Embryonic facial prominence (tissue), 1 donor: ENCODE measurements around the gene VPS26A.

Source experiments
- DNase-seq: peaks from one replicate; pipeline ENCODE4 v3.0.0-alpha.2; 2016; ENCODE audit errors: extremely low spot score

Gene VPS26A

GRCh38 chr10:69176823-69177222 lies 52.8 kb downstream of the VPS26A start:
- DNase-seq = no peak

DNA sequence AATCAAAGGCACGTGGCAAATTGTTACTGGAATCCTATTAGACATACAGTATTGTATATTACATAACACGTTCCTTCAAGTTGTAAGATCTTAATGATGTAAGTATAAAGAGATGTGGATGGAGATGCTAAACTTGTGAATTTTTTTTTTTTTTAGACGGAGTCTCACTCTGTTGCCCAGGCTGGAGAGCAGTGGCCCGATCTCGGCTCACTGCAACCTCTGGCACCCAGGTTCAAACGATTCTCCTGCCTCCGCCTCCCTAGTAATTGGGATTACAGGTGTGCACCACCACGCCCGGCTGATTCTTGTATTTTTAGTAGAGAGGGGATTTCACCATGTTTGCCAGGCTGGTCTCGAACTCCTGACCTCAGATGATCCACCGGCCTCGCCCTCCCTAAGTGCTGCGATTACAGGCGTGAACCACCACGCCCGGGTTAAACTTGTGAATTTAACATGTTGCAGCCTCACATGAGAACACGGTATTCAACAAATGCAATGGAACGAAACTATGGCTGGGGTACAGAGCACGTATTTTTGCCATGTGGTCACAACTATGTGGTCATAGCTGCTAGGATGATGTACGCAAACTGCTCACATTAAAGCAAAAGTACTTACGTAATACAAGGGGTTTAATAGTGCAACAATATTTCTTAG lies 55.2 kb downstream of the VPS26A start:
- DNase-seq = no peak

DNA sequence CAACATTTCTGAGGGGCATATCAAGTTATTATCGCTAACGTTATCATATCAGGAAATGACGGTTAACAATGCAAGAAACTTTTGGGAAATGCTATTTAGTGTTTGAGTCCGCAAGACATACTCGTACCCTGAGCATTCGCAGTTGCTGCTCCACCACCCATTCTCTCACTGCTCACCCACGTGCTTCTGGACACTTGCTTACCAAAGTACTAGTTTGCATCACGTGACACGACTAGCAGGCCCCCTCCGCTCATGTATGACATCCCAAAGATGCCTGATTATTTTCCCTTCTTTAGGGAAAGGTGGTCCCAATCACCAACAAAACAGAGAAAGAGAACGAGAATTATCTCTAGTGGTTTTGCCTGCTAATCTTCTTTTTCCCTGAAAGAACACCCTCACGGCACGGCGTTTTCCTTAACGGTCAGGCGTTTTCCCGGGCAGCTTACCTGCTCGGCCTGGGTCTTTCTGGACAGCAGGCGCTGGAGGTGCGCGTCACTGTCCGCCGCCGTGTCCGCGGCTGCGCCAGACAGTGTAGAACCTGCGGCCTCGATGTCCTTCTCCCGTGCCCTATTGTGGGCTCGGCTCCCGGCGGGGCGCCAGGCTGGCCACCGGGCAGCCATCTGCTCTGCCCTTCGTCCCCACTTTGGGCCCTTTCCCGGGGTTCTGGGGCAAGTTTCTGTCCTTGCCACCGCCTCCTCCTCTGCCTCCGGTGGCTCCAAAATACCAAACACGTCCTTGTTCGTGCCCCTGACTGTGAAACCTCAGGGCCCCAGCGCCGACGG lies 56.0 kb downstream of the VPS26A start, which contains the start of gene SUPV3L1:
Gene SUPV3L1, plus strand, starts transcription at position 492 of the 782 bp plus-strand sequence. Its CDS starts 58 bp downstream, at position 550.
- peak; percentile 97 for DNase-seq

DNA sequence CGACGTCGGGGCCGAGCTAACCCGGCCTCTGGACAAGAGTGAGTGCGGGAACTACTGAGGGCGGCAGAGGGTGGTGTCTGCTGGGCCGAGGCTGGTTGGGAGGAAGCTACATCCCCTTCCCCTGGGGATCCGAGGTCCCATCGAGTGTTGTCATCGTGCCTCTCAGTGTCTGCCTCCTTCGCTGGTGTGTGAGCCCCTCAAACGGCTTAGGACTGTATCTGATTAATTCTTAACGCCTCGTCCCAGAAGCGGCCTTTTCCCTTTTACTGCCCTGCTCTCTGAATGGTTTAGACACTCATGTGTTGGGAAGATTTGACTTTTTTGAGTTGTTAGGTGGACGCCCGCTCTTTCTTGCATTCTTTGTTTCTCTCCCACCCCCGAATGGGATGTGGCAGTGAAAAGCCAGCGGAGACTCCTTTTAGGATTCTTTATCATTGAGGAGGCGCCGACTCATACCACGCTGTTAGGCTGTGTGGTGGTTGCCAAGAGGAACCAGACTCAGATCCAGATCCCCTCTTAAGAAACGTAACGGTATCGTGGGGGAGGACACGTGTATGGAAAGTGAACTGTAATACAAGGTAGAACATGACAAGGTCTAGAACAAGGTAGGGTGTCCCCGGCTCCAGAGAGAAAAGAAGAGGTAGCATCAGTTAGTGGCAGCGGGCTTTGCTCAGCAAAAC lies 56.7 kb downstream of the VPS26A start:
- no peak for DNase-seq

DNA sequence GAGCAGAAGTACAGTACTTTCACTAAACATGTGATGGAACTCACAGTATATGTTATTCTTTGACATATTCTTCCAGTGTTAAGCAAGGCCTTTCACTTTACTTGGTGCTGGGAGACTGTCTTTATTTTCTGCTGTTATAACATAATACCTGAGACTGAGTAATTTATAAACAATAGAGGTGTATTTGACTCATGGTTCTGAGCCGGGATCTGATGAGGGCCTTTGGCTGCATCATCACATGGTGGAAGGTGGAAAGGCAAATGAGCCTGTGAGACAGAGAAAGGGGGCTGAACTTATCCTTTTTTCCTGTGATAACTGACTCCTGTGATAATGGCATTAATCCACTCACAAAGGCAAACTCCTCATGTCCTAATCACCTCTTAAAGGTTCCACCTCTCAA lies 57.5 kb downstream of the VPS26A start:
- no peak for DNase-seq

GRCh38 chr10:69182005-69182404 lies 58.0 kb downstream of the VPS26A start:
- no peak for DNase-seq

GRCh38 chr10:69186524-69186923 lies 62.5 kb downstream of the VPS26A start:
- DNase-seq = no peak

- DNase-seq = no peak
Observed at GRCh38 chr10:69201045-69201444, 77.1 kb downstream of the VPS26A start.

DNA sequence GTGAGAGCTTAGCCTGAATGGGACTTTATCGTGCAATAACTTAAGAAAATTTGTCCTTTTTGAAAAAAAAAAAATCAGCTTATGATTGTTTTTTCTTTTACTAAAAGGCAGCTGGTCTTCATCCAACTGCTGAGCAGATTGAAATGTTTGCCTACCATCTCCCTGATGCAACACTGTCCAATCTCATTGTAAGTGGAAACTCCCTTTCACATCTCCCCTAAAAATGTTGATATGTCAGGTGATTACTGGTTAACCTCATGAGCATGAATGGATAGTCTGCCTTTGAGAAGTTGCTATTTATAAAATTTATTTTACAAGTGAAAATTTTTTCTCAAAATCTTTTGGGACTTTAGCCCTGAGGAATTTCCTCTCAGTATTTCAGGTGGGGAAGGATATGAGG lies 78.4 kb downstream of the VPS26A start:
- no peak for DNase-seq

- no peak for DNase-seq
Observed at GRCh38 chr10:69208761-69209160, 84.8 kb downstream of the VPS26A start.

GRCh38 chr10:69209787-69210484 lies 86.0 kb downstream of the VPS26A start:
- no peak for DNase-seq

- no peak for DNase-seq
Observed at GRCh38 chr10:69211104-69211503, 87.1 kb downstream of the VPS26A start.

GRCh38 chr10:69211524-69211923 lies 87.5 kb downstream of the VPS26A start:
- no peak for DNase-seq

DNA sequence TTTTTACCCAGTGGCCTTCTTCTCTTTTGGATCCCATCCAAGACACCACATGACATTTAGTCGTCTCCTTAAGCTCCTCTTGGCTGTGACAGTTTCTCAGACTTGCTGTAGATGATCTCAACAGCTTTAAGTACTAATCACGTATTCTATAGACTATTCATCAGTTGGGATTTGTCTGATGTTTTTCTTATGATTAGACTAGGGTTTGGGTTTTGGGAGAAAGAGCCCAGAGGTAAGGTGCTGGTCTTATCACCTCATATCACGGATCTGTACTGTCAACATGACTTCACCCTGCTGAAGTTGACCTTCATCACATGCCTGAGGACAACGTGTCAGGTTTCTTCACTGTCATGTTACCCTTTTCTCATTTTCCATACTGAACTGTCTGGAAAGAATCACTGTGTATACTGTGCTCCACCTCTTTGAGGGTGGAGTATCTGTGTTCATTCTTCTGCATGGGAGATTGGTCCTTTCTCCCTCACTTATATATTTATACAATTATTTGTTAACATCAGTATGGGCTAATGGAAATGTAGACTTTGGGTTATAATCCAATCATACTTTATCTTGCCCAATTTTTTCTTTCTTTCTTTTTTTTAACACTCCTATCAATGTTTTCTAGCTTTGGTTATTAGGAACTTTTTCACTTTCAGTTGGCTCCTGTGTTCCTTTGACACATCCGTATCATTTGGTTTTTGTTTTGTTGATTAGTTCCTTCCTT lies 89.8 kb downstream of the VPS26A start:
- DNase-seq = no peak

GRCh38 chr10:69214666-69215131 lies 90.7 kb downstream of the VPS26A start:
- no peak for DNase-seq

DNA sequence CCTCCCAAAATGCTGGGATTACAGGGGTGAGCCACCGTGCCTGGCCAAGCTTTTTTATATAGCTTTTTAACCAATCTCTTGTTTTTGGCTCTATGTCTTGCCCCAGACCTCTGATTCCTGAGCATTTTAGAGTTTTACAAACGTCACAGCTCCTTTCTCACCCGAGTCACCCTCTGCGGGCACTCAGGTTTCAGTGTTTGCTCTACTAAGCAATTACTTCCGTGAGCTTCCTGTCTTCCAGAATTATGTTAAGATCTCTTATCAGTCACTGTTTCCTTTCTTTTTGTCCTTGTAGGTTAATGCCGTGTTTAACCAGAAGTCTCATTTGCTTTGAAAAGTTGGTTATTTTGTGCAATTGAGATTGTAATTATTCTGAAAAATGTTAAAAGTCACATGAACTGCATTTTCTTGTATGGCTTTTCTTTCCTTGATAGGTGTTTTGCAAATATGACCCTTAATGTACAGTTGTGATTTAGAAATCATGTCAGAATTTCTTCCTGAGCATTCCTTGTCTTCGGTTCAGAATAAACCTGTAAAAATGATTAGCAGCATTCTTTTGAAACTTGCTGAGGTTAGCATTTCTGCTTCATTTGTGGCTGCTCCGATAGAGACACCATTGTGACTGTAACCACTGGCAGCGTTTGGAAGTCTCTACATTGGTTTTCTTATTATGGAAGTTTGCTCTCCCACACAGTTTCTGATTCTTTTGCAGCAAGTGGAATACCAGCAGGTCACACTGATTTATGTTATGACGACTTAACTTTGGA lies 91.6 kb downstream of the VPS26A start:
- no peak for DNase-seq

GRCh38 chr10:69216577-69217118 lies 92.7 kb downstream of the VPS26A start:
- DNase-seq = no peak

GRCh38 chr10:69217119-69217754 lies 93.3 kb downstream of the VPS26A start:
- DNase-seq = no peak

GRCh38 chr10:69218831-69219230 lies 94.9 kb downstream of the VPS26A start:
- DNase-seq = no peak

DNA sequence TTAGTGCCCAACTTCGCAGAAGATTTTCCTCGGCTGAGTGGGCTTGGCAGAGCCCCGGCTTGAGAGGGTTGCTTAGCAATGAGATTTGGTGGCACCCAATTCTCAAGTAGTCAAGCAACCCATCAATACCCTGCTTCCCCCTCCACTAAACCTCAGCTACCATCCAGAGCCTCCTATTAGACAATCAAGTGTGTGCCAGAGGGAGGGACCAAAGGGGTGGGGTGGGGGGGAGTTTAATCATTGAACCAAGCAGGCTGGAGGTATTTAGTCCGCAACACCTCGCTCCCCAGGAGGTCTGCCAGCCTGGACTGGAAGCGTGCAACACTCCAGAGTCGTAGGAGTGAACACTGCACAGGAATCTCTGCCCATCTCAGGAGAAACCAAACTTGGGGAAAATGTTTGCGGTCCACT lies 96.1 kb downstream of the VPS26A start, which contains the start of gene HKDC1:
Gene HKDC1, plus strand, starts transcription at position 292 of the 411 bp plus-strand sequence. Its CDS starts 104 bp downstream, at position 396.
- no peak for DNase-seq
